Testis (tissue), 3 donors: ENCODE results near the gene PLB1. TPM values are rescaled to one million over a fixed set of nuclear protein-coding genes. Genes with fewer than 3 reads are reported as not detected.

Experiments
- DNase-seq: peaks from one replicate; pipeline ENCODE4 v3.0.0-alpha.2; 2019
- H3K27ac ChIP-seq, 2 donors: fragments of 200-600 bp; sonication (generic); one replicate each; pipeline ENCODE4 v1.5.1; 2019
- H3K27me3 ChIP-seq: fragments of 200-600 bp; sonication (generic); one replicate; pipeline ENCODE4 v1.5.1; 2019
- H3K36me3 ChIP-seq: fragments of 200-600 bp; sonication (generic); one replicate; pipeline ENCODE4 v1.5.1; 2017; ENCODE audit warnings: low read depth; ENCODE audit errors: missing control alignments
- H3K4me1 ChIP-seq: fragments of 200-600 bp; sonication (generic); one replicate; pipeline ENCODE4 v1.5.1; 2019
- H3K4me3 ChIP-seq, 2 donors: fragments of 200-600 bp; sonication (generic); one replicate each; pipeline ENCODE4 v1.5.1; 2017 to 2019
- H3K9me3 ChIP-seq: fragments of 200-600 bp; sonication (generic); one replicate; pipeline ENCODE4 v1.5.1; 2017
- POLR2A ChIP-seq: fragments of 450-650 bp; IDR thresholded peaks from one replicate; pipeline ENCODE4 v1.6.1; 2017; ENCODE audit warnings: antibody characterized with exemption, mild to moderate bottlenecking, moderate library complexity
- WGBS, 2 donors: methylation state at CpG; one replicate each; pipeline ENCODE4 v1.1.5; 2018; 5-methylcytosine and 5-hydroxymethylcytosine counted together
- intact Hi-C: fragments of 100-400 bp; cut with DNase I; formaldehyde crosslinking; loops from one replicate; pipeline ENCODE4 v1.15.1; 2023; ENCODE audit warnings: low total_unique reads
- polyA plus RNA-seq: library from polyadenylated mRNA; stranded (reverse); fragments of 350-450 nt; fragmentation: Illumina TruSeq; extraction: RNeasy Lipid Tissue Mini Kit (QIAGEN cat#74804); gene quantifications from one replicate; pipeline ENCODE4 v1.2.3, GENCODE V29; 2014; ENCODE audit warnings: low read depth, low replicate concordance; ENCODE audit not compliant: insufficient read depth
- small RNA-seq, 2 donors: library from RNA; depleted of rRNA; stranded (forward); fragments of <200 nt; gene quantifications; one replicate each; pipeline ENCODE3, GENCODE V24; 2016
- total RNA-seq, 2 donors: library from RNA; depleted of rRNA; stranded (reverse); fragments of >200 nt; gene quantifications; one replicate each; pipeline ENCODE4 v1.2.3, GENCODE V29; 2016
- TF ChIP-seq, protein P1 (sequence below), 3 experiments: fragments of 450-650 bp in 2 of 3; fragments of 200-600 bp in 1 of 3; sonication (generic) in 1 of 3; IDR thresholded peaks; one replicate each; pipeline ENCODE4 v1.5.1; 2016 to 2019; ENCODE audit warnings: antibody characterized with exemption in 3 of 3, mild to moderate bottlenecking in 2 of 3, moderate library complexity in 1 of 3

The PLB1 gene
- total and polyA plus RNA-seq, 3 donors from 2014 or later: 7.6 to 10.9 (median 10.4) TPM

DNA sequence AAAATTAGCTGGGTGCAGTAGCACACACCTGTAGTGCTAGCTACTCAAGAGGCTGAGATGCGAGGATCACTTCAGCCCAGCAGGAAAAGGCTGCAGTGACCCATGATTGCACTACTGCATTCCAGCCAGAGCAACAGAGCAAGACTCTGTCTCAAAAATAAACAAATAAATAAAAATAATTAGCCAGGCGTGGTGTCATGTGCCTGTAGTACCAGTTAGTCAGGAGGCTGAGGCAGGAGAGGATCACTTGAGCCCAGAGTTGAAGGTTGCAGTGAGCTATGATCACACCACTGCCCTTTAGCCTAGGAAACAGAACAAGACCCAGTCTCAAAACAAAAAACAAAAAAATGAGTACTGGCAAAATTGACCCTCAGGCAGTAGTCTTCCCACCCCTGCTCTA is 193.9 kb downstream of the PLB1 start:
- intact Hi-C loops: no loop called here
- WGBS, 2 donors: 89 to 91% methylated on average over 2 of the region's 2 CpGs

DNA sequence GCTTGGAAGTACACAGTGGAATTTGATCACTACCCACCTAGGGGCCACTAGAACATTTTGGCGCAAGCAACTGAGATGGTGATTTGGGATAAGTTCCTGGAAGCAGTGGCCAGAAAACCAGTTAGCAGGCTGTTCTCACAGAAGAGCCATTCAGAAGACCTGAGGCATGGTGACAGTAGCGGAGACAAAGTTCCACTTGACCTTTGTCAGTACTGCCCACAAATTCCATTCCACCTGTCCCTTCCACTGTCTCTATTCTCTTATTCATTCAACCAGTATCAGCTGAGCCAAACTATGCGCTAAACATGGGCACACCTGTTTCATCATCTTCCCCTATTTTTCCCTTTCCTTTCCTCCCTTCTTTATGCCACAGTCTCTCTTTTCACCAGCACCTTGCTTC is 196.6 kb downstream of the PLB1 start:
- no peak for DNase-seq
- Histone ChIP-seq H3K27me3 (no peaks in the 10 kb centered on the region), H3K4me3 (no peak overlapping the region), H3K4me1 (peaks cover 7% of the 10 kb centered on the region), H3K9me3 (no peaks in the 10 kb centered on the region), H3K36me3 (no peaks in the 10 kb centered on the region), H3K27ac (no peak overlapping the region)
- WGBS, 2 donors: 89 to 100% methylated on average over 3 of the region's 3 CpGs
- no peak for TF ChIP-seq POLR2A
- TF ChIP-seq, protein P1, sequence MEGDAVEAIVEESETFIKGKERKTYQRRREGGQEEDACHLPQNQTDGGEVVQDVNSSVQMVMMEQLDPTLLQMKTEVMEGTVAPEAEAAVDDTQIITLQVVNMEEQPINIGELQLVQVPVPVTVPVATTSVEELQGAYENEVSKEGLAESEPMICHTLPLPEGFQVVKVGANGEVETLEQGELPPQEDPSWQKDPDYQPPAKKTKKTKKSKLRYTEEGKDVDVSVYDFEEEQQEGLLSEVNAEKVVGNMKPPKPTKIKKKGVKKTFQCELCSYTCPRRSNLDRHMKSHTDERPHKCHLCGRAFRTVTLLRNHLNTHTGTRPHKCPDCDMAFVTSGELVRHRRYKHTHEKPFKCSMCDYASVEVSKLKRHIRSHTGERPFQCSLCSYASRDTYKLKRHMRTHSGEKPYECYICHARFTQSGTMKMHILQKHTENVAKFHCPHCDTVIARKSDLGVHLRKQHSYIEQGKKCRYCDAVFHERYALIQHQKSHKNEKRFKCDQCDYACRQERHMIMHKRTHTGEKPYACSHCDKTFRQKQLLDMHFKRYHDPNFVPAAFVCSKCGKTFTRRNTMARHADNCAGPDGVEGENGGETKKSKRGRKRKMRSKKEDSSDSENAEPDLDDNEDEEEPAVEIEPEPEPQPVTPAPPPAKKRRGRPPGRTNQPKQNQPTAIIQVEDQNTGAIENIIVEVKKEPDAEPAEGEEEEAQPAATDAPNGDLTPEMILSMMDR (IDR thresholded peaks at IDR 0.05): no peak
- intact Hi-C loops: no loop called here

More for the DNA sequence above, 193.9 kb downstream of the PLB1 start:
- no peak for TF ChIP-seq POLR2A
- TF ChIP-seq, protein P1 (IDR thresholded peaks at IDR 0.05): no peak
- H3K36me3 ChIP-seq: no peaks in the 10 kb centered on the region
- H3K27me3 ChIP-seq: no peaks in the 10 kb centered on the region
- no peaks in the 10 kb centered on the region for H3K4me1 ChIP-seq
- H3K9me3 ChIP-seq: no peaks in the 10 kb centered on the region
- no peak for DNase-seq
- H3K27ac ChIP-seq: no peak overlapping the region
- no peak overlapping the region for H3K4me3 ChIP-seq

DNA sequence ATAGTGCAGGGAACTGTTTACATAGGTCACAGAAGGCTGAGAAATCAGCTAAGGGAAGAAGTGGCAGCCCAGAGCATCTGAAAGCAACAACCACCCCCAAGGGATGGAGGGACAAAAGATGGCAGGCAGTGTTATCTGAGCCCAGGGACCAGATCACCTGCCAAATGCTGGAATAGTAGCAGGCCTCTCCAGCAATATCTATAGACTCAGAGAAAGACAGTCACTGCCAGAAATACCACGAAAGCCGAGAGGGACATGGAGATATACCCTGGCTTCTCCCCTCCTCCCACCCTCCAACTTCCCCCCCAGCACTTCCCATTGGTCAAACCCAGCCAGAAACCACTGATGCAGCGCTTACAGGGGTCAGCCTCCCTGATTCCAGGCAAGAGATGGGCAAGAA is 197.4 kb downstream of the PLB1 start:
- intact Hi-C loops: no loop called here
- Histone ChIP-seq H3K27ac (no peak overlapping the region), H3K27me3 (no peaks in the 10 kb centered on the region), H3K36me3 (no peaks in the 10 kb centered on the region), H3K9me3 (no peaks in the 10 kb centered on the region), H3K4me3 (no peak overlapping the region), H3K4me1 (peaks cover 7% of the 10 kb centered on the region)
- TF ChIP-seq, protein P1 (IDR thresholded peaks at IDR 0.05): no peak
- 89 to 91% methylated on average over 3 of the region's 3 CpGs for WGBS, 2 donors
- no peak for DNase-seq

Small RNA genes within 50 kb of the gene (small RNA-seq; reads per million reads assigned to genes)
- gene RNA5SP89 (0 reads per million in 2 donors), gene SNRPGP7 (0 reads per million in 2 donors)

Other genes starting within 250 kb of the PLB1 start
- gene FOSL2, start 103.2 kb upstream of the PLB1 start, total RNA-seq: 10 to 100 TPM; 24.3 to 39.7 TPM
- 14.1 TPM for gene FOSL2, start 103.2 kb upstream of the PLB1 start, polyA plus RNA-seq